PFSK-1 (cell line): ENCODE results near the gene TCEANC.

Source experiments
- FOXP2 ChIP-seq: optimal IDR thresholded peaks from 2 replicates; pipeline ENCODE3; 2011; ENCODE audit warnings: borderline replicate concordance, control low read depth, inconsistent platforms; ENCODE audit not compliant: insufficient read depth; ENCODE audit errors: extremely low read length, extremely low read depth
- POLR2AphosphoS5 ChIP-seq: IDR thresholded peaks from 2 replicates; pipeline ENCODE4 v1.6.1; 2012; ENCODE audit warnings: low read depth, mild to moderate bottlenecking, control low read depth, low read length, moderate library complexity
- REST ChIP-seq, 2 experiments: IDR thresholded peaks; 2 replicates each; pipeline versions ENCODE4 v1.6.1 to v1.8.0; 2011 to 2012; ENCODE audit warnings: low read depth in 2 of 2, low read length in 2 of 2, control low read depth in 1 of 2, inconsistent platforms in 1 of 2, mild to moderate bottlenecking in 1 of 2, moderate library complexity in 1 of 2; ENCODE audit not compliant: insufficient read depth in 1 of 2
- SIN3A ChIP-seq: IDR thresholded peaks from 2 replicates; pipeline ENCODE4 v1.6.1; 2012; ENCODE audit warnings: mild to moderate bottlenecking, low read length, moderate library complexity, borderline replicate concordance; ENCODE audit not compliant: insufficient read depth
- TAF1 ChIP-seq: IDR thresholded peaks from 2 replicates; pipeline ENCODE4 v1.6.1; 2012; ENCODE audit warnings: low read length, control low read depth, borderline replicate concordance; ENCODE audit not compliant: insufficient read depth

TCEANC gene

GRCh38 chrX:13666836-13667235 lies 13.9 kb downstream of the TCEANC start:
- TF ChIP-seq REST (IDR thresholded peaks at IDR 0.05; ENCODE audit: insufficient read depth in 1 of 2, low read depth in 2 of 2, low read length in 2 of 2): no peak

- TF ChIP-seq POLR2AphosphoS5 (no peak), TAF1 (no peak), FOXP2 (no peak), REST (IDR thresholded peaks at IDR 0.05; ENCODE audit: insufficient read depth in 1 of 2, low read depth in 2 of 2, low read length in 2 of 2) (no peak), SIN3A (no peak)
Measured at GRCh38 chrX:13667919-13668318, 15.0 kb downstream of the TCEANC start.

- no peak for TF ChIP-seq SIN3A
- no peak for TF ChIP-seq REST (IDR thresholded peaks at IDR 0.05; ENCODE audit: insufficient read depth in 1 of 2, low read depth in 2 of 2, low read length in 2 of 2)
- no peak for TF ChIP-seq POLR2AphosphoS5
- TF ChIP-seq FOXP2: no peak
- TF ChIP-seq TAF1: no peak
Measured at GRCh38 chrX:13669246-13669737, 16.4 kb downstream of the TCEANC start.

- no peak for TF ChIP-seq FOXP2
- TF ChIP-seq REST (IDR thresholded peaks at IDR 0.05; ENCODE audit: insufficient read depth in 1 of 2, low read depth in 2 of 2, low read length in 2 of 2): no peak
- TF ChIP-seq POLR2AphosphoS5: no peak
Measured at GRCh38 chrX:13670197-13670596, 17.3 kb downstream of the TCEANC start.

GRCh38 chrX:13673016-13673415 lies 20.1 kb downstream of the TCEANC start:
- TF ChIP-seq POLR2AphosphoS5 (no peak), REST (IDR thresholded peaks at IDR 0.05; ENCODE audit: insufficient read depth in 1 of 2, low read depth in 2 of 2, low read length in 2 of 2) (no peak), FOXP2 (no peak), TAF1 (no peak), SIN3A (no peak)
